Kidney epithelial cell (primary cell): ENCODE measurements around the gene NR2C2. TPM values are rescaled to one million over a fixed set of nuclear protein-coding genes. Genes with fewer than 3 reads are reported as not detected.

Experiments used
- DNase-seq: peaks from one replicate; pipeline ENCODE4 v3.0.0-alpha.2; 2010; ENCODE audit warnings: low read depth
- H3K27me3 ChIP-seq: 2 replicates; pipeline ENCODE4 v1.6.0; 2011; ENCODE audit warnings: low read length; ENCODE audit not compliant: control insufficient read depth, insufficient read depth
- H3K36me3 ChIP-seq: 2 replicates; pipeline ENCODE4 v1.5.1; 2011; ENCODE audit warnings: low read length; ENCODE audit not compliant: control insufficient read depth, insufficient read depth
- H3K4me3 ChIP-seq: 2 replicates; pipeline ENCODE4 v1.5.1; 2011; ENCODE audit warnings: low read depth, mild to moderate bottlenecking, control low read depth, low read length
- total RNA-seq: library from RNA; depleted of rRNA; stranded (reverse); fragments of >200 nt; gene quantifications from 2 replicates; pipeline ENCODE4 v1.2.3, GENCODE V29; 2015
- TF ChIP-seq, protein P1 (sequence below): IDR thresholded peaks from 2 replicates; pipeline ENCODE4 v1.5.1; 2011; ENCODE audit warnings: mild to moderate bottlenecking, moderate library complexity, low read length, control low read depth, inconsistent platforms; ENCODE audit not compliant: insufficient read depth, poor library complexity, severe bottlenecking

The NR2C2 gene
- total RNA-seq, 1 donor from 2014 or later: 33.6 TPM

DNA sequence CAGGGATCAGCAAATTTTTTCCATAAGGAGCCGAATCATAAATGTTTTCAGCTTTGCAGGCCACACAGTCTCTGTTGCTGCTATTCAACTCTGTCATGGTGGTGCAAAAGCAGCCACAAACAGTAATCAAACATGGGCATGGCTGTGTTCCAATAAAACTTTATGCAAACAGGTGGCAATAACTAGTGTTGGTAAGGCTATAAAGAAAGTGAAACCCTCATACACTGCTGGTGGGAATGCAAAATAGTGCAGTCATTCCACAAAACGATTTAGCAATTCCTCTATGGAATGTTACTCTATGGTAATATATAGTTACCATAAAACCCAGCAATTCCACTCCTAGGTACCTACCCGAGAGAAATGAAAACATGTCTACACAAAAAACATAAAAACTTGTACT, 131.7 kb downstream of the NR2C2 start:
- TF ChIP-seq, protein P1, sequence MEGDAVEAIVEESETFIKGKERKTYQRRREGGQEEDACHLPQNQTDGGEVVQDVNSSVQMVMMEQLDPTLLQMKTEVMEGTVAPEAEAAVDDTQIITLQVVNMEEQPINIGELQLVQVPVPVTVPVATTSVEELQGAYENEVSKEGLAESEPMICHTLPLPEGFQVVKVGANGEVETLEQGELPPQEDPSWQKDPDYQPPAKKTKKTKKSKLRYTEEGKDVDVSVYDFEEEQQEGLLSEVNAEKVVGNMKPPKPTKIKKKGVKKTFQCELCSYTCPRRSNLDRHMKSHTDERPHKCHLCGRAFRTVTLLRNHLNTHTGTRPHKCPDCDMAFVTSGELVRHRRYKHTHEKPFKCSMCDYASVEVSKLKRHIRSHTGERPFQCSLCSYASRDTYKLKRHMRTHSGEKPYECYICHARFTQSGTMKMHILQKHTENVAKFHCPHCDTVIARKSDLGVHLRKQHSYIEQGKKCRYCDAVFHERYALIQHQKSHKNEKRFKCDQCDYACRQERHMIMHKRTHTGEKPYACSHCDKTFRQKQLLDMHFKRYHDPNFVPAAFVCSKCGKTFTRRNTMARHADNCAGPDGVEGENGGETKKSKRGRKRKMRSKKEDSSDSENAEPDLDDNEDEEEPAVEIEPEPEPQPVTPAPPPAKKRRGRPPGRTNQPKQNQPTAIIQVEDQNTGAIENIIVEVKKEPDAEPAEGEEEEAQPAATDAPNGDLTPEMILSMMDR: no peak
- H3K36me3 ChIP-seq: peaks cover 7% of the 10 kb centered on the region
- DNase-seq: no peak
- no peak overlapping the region for H3K4me3 ChIP-seq
- H3K27me3 ChIP-seq: no peaks in the 10 kb centered on the region

DNA sequence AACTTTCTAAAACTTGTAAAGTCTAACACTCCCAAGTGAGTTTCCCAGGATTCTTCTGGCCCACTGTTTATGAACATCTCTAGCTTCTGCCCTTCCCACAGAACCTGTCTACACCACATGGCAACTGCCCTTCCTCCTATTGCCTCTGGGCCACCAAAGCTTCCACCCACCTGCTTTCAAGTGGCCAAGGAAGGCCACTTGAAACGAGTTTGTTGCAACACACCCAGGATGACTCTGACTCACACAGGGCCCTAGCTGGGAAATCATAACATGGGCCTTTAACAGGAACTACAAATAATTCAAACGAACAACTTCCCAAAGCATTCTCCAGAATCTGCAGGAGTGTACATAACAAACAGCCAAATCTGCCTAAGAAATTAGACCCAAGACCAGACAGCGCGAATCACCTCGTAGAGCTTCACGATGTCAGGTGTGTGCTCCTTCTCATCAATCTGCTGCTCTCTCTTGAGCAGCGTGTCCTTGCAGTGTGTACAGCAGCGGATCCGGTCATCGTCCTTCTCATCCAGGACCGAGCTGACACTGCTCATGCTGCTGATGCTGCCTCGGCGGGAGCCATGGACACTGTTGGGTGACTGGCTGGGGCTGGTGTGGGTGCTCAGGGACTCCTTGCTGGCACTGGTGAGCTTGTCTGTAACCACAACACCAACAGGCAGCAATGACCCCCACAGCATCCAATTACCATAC, 134.7 kb downstream of the NR2C2 start:
- TF ChIP-seq, protein P1: no peak
- Histone ChIP-seq H3K36me3 (peaks cover 3% of the 10 kb centered on the region), H3K4me3 (no peak overlapping the region), H3K27me3 (no peaks in the 10 kb centered on the region)
- DNase-seq: peak; percentile 14

DNA sequence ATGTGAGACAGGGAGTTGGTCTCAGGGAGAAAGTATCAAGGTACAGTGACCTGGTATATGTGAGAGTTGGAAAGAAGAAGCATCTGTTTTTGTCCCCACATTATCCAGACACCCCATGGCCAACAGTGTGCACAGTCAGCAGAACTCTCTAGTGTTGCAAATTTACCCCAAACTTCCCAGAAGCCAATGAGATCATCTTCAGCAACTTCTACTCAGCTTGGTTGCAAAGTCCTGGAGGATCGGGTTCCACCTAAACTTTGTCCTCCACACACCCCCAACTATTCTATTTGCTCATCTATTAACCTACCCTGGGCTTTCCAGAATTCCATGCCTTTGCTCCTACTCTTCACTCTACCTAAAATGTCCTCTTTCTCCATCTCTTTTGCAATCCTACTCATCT, 135.9 kb downstream of the NR2C2 start:
- peaks cover 3% of the 10 kb centered on the region for H3K36me3 ChIP-seq

DNA sequence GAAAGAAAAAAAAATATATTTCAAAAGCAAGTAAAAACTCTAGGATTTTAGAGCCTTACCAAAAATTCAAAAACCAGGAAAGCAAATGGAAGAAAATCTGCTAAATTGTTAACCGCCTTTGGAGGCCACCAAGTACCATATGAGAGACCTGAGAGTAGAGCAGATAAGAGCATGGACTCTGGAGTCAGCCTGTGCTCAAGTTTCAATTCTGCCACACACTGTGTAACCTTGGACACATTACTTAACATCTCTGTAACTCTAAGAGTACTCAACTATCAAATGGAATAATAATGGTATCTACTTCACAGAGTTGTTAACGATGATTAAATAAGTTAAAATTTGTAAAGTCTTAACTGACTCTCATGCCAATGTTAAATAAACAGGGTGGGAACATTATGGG, 138.9 kb downstream of the NR2C2 start:
- Histone ChIP-seq H3K4me3 (no peak overlapping the region), H3K36me3 (no peaks in the 10 kb centered on the region), H3K27me3 (no peaks in the 10 kb centered on the region)
- TF ChIP-seq, protein P1: no peak
- no peak for DNase-seq

More for the DNA sequence above, 135.9 kb downstream of the NR2C2 start:
- DNase-seq: no peak
- TF ChIP-seq, protein P1: no peak
- Histone ChIP-seq H3K4me3 (no peak overlapping the region), H3K27me3 (no peaks in the 10 kb centered on the region)

DNA sequence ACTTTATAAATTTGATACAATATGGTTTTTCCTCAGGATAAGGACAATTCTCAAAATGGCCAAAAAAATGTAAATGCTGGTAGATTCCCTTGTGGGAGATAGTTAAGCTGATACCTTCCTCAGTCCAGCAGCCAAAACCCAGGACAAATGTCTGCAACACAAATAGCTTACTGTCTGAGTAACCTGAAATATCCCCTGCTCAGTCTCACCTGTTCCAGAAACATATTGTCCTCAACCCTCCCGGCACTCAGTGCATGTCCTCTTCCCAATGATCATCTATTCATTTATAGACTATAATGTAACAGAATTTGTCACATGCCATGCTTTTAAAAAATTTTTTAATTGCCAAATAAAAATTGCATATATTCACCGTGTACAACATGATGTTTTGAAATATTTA, 139.3 kb downstream of the NR2C2 start:
- H3K36me3 ChIP-seq: no peaks in the 10 kb centered on the region
- no peak for DNase-seq
- TF ChIP-seq, protein P1: no peak
- no peak overlapping the region for H3K4me3 ChIP-seq
- H3K27me3 ChIP-seq: no peaks in the 10 kb centered on the region

DNA sequence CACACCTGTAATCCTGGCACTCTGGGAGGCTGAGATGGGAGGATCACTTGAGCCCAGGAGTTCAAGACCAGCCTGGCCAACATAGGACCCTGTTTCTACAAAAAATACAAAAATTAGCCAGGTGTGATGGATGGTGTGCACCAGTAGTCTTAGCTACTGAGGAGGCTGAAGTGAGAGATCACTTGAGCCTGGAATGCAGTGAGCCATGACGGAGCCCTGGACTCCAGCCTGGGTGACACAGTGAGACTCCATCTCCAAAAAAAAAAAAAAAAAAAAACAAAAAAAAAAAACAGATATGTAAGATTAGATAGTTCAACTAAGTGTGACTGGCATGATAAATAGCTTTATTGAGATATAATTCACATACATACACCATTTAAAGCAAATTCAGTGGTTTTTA, 141.8 kb downstream of the NR2C2 start:
- Histone ChIP-seq H3K4me3 (no peak overlapping the region), H3K27me3 (no peaks in the 10 kb centered on the region), H3K36me3 (no peaks in the 10 kb centered on the region)
- TF ChIP-seq, protein P1: no peak
- DNase-seq: no peak
